ENCODE measurements around the gene GNG11.

Gene GNG11

DNA sequence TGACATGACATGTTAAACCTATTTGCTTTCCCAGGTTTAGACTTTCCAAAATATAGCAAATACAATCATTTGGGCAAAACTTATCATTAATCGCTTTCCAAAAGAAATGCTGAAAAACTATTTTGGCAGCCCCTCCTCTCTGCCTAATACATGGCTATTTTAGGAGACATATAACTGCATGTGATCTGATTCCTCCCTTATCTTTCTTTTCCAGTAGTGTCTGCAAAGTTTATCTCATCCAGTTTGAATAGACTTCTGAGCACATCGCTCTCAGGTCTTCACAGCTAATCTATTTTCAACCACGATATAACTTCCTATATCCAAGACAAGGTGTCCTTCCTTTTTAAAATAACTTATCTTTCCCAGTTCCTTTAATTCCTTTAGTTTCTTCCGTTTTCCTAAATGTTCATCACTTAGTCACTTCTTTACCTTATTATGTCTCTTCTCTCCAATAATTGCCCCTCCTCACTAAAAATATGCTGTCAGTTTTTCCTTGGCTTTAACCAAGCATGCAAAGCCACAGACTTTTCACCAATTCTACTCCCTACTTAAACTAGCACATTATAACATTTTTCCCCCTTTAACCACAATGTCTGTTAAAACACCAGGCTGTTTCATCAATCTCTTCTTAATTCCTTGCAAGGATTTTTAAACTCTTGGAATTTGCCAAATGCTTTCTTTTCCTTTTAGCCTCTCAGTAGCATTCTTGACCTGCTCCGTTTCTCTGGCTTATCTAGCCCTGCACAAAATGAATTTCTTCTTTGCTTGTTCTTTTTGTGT lies 24.4 kb downstream of the GNG11 start:
- no peak for DNase-seq

DNA sequence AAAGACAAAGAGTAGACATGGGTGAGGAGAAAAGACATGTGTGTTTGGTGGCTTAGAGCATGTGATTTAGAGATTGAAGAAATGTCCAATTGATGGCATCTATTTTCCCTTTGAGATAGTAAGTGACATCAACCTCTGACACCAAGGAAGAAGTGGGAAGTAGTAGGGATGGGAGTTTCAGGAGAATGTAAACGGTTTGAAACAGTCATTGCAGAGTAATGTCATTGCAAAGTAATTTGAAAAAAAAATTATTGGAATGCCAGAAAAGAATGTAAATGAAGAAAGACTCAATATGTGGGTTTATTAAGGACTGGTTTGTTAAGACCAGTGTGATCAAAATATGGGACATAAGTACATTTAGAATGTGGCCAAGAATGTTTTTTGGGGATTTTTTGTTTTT lies 26.6 kb downstream of the GNG11 start:
- no peak for DNase-seq

DNA sequence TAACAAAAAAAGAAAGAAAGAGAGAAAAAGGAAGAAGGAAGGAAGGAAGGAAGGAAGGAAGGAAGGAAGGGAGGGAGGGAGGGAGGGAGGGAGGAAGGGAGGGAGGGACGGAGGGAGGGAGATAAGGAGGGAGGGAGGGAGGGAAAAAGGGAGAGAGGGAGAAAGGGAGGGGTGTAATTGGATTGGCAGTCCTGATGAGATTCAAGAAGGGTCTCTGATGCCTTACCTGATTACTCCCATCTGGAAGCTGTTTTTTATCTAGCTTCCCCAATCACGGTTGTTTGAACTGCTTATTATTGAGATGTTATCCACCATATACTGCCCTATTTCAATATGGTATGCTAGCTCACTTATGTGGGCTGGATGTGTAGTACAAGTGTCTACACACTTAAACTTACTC lies 27.3 kb downstream of the GNG11 start:
- no peak for DNase-seq

DNA sequence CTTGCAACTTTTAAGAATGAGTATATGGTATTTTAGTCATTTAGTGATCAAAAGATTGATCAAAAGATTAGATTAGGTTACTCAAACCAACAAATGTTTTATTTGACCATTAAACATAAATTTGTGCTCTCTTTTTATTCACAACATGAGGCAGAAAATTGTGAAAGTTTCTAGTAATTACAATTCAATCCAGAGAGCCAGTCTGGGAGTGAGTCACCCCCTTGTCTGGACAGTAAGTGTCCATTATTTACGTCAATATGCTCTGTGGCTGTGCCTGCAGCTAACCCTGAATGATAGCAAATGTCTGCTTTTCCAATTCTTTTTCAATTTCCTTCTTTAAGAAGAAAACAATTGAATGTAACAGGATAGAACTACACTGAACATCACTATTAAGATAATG lies 27.9 kb downstream of the GNG11 start:
- no peak for DNase-seq

DNA sequence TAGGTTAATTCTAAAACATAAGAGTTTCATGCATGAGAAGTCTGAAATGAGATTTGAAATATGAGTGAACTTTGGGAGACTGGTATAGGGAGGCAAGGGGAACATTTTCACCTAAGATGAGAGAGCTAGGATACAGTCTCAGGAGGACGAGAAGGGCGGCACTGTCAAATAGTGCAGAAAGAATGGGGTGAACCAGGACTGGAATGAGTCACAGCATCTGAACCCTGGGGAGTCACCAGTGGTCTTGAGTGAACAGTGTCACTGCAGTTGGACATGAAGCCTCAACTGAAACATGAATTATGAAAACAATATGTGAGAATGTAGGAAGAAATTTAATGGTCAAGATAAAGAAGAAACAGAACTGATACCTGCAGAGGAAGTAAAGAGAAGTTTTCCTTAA lies 33.8 kb downstream of the GNG11 start:
- no peak for DNase-seq

DNA sequence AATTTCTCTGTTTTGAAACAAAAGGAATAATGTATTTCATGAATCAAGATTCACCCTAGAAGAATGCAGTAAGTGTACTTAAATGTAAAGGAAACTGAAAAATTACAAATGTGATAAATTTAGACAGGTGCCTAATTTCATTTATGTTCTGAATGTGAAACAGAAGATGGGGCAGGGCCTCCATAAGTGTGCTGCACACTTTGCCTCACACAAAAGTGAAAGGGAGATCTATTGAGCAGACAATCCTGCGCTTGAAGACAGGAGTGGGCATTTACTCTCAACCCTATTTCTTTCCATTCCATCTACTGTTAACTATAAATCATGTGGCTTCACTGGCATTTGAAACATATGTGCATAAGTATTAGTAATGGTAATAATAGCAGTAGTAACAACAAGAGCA lies 36.2 kb downstream of the GNG11 start:
- DNase-seq = no peak

DNA sequence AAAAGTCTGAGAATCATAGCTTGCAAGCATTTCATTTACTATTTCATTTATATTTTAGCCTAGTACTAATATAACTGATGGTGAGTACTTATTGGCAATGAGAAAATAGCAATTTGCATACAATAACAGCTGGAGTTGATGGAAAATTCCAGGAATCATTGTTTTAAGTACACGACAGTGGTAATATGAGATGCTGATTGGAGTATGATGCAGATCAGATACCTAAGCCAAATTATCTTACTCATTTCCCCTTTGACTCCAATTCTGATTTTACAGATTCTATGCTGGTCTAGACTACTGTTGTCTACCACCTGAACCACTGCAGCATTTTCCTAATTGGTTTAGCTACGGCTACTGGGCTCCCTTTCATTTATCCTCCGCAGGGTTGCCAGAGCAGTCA lies 36.7 kb downstream of the GNG11 start:
- DNase-seq = no peak

DNA sequence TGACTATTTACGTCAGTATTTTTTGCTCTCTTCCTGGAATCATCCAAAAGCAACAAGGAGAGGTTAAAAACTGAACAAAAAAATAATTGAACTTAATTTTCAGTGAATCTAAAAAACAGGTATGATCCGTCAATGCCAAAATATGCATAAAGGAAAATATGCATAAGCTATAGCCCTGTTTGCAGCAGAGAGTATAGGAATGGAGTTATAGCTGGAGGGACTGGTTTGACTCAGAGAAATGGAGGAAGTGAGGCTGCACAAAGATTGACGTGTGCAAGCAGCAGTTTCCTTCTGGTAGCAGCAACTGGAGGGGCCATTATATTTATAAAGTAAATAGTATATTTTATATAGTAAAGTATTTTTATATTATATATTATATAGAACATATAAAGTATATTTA lies 37.1 kb downstream of the GNG11 start:
- no peak for DNase-seq

DNA sequence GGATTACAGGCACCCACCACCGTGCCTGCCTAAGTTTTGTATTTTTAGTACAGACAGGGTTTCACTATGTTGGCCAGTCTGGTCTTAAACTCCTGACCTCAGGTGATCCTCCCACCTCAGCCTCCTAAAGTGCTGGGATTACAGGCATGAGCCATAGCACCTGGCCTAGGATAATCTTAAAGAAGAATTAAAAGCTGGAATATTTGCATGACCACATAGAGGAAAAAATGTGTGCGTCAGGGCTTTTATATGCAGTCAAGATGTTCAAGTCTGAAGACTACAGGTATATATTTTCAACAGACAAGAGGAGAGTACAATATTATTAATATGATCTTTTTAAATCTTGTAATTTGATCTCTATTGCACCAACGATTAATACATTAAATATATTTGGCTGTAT lies 39.5 kb downstream of the GNG11 start:
- DNase-seq = no peak

DNA sequence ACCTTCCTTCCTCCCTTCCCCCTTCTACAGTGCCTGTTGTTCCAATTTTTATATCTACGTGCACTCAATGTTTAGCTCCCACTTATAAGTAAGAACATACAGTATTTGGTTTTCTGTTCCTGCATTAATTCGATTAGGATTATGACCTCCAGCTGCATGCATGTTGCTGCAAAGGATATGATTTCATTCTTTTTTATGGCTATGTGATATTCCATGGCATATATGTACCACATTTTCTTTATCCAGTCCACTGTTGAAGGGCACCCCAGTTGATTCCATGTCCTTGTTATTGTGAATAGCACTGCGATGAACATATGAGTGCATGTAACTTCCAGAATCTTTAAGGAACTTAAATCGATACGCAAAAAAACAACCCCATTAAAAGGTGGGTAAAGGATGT lies 42.7 kb downstream of the GNG11 start:
- DNase-seq = no peak

DNA sequence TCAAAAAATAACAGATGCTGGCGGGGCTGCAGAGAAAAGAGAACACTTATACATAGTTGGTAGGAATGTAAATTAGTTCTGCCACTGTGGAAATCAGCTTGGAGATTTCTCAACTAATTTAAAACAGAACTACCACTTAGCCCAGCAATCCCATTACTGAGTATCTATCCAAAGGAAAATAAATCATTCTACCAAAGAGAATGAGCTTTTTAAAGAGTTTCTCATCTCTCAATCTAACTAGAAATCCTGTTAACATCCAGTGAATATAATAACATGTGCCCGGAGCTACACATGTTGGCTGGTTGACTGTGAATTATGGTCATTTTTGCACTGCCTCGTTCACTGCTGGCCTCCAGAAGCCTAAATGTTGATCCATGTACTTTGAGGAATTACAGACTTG lies 43.3 kb downstream of the GNG11 start:
- no peak for DNase-seq

DNA sequence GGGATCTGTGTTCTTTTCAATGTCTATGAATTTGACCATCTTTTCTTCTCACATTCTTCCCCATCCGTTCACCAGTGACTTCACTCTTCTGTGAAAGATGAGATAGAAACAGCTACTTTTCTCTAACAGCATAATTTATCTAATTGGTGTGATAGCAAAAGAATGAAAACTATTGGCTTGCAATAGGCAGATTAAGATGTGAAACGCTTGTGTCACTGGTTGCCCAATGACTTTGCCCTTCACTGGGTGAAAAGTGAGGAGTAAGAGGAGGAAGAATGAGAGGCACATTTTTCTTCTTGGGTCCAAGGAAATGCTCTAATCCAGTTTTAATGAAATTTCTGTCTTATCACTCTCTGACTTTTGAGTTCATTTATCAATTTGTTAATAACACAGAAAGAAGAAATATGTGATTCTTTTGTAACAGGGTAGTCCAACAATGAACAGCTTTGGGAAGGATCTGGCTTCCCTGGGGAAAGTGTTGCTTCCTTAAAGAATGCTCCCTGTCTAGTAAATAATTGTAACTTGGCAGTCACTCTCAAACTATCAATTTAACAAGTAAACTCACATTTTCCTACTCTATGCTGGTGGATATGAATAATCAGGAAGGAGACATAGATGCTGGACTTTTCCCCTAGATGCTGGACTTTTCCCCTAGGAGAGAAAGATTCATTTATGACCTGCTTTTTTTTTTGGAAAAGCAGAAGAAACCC lies 47.5 kb downstream of the GNG11 start:
- DNase-seq = no peak

DNA sequence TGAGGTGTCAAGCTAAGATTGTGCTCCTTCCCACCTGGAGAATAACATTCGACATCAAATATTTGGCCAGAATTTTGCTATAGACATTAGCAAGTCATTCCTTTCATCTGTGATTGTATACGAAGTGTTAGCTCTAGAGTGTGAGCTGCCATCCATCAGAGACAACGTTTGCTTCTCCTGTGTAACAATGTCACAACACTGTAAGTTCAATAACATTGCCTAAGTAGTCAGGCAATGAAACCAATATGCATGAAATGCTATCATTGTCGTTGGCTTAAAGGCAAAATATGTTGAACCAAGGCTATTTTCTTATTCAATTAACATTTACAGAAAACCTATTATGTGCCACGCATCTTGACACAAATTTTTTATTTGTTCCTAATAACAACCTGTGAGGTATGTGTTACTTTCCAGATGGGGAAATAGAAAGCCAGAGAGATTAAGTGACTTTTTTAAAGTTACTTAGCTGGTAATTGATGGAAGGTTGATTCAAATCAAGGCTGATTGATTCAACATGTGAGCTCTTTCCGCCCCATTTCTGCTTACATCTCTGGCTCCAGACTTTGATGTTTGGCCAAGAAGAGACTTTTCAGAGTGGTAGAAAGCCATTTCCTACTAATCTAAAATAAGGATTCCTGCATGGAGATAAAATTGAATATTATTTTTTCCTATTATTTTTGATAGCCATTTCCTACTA lies 50.6 kb downstream of the GNG11 start:
- no peak for DNase-seq

DNA sequence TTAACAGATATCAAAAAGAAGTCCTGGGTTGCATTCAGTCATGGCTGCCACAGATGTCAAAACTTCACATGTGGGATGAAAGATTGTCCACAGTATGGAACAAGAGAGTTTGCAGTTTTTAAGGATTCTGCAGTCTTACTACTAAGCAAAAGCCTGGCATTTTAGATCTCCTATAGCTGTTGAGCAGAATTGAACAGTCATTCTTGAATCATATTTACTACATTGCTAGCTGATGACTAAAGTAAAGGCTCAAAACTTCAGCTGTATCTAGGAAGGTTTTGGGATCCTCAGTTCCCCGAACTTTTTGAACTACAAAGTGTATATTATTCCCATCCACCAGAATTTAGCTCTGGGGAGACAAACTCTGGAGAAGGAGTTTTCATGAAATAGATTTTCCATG lies 51.6 kb downstream of the GNG11 start:
- no peak for DNase-seq

DNA sequence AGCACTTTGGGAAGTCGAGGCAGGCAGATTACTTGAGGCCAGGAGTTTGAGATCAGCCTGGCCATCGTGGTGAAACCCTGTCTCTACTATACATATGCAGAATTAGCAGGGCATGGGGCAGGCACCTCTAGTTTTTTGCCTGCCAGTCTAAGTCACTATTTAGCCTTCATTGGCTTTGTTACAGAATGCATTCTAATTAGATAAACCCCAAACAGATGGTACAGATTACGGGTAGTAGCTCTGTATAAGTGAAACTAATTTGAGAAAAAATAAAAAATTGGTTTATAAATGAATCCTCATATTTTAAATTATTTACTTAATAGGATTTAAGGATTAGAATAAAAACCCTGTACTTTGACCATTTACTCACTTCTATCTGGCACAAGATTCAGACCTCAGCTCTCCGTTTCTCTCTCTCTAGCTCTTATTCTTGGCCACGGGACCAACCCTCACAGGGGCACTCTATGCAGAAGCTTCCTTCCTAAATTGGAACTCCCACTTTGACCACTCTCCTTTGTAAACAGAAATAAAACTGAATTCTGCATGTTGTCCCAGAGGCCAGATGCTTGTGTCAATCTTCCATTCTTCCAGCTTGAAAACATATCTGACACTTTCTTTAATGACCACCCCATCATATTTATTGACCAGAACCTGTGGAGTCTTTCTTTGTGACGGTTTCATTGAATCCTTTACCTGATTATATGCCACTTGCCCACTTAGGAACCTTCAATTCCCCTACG lies 55.8 kb downstream of the GNG11 start:
- DNase-seq = no peak

Data from amygdala (tissue), 56 donors.